GM12878 (cell line): ENCODE results near the gene PLEKHJ1.

Experiments
- ATF2 ChIP-seq: IDR thresholded peaks from 2 replicates; pipeline ENCODE4 v1.6.1; 2012; ENCODE audit warnings: low read length, inconsistent platforms
- BCLAF1 ChIP-seq: fragments of 450-650 bp; IDR thresholded peaks from 2 replicates; pipeline ENCODE4 v1.6.1; 2017; ENCODE audit warnings: antibody characterized with exemption, mild to moderate bottlenecking, moderate library complexity
- CHD2 ChIP-seq: IDR thresholded peaks from 2 replicates; pipeline ENCODE4 v1.6.1; 2011; ENCODE audit warnings: low read depth, low read length, improper control_type of control experiment, borderline replicate concordance
- E2F8 ChIP-seq: fragments of 450-650 bp; IDR thresholded peaks from 2 replicates; pipeline ENCODE4 v1.6.1; 2018; ENCODE audit warnings: mild to moderate bottlenecking, low read depth, moderate library complexity; ENCODE audit not compliant: partially characterized antibody
- EZH2 ChIP-seq: IDR thresholded peaks from 2 replicates; pipeline ENCODE4 v1.6.1; 2012; ENCODE audit warnings: low read depth, mild to moderate bottlenecking, control low read depth, inconsistent platforms, low read length, borderline replicate concordance; ENCODE audit not compliant: control insufficient read depth
- NKRF ChIP-seq: fragments of 450-650 bp; conservative IDR thresholded peaks from 2 replicates; pipeline ENCODE4 v1.6.1; 2017; ENCODE audit warnings: mild to moderate bottlenecking, moderate library complexity
- POLR2A ChIP-seq: IDR thresholded peaks from 2 replicates; pipeline ENCODE4 v1.6.1; 2011; ENCODE audit warnings: low read depth, mild to moderate bottlenecking, low read length
- POLR2AphosphoS5 ChIP-seq: IDR thresholded peaks from 2 replicates; pipeline ENCODE4 v1.6.1; 2011; ENCODE audit warnings: mild to moderate bottlenecking, low read length, inconsistent platforms
- ZSCAN29 ChIP-seq: fragments of 450-650 bp; IDR thresholded peaks from 2 replicates; pipeline ENCODE4 v1.6.1; 2017; ENCODE audit warnings: mild to moderate bottlenecking, moderate library complexity

GRCh38 chr19:2188708-2189385, 47.3 kb downstream of the PLEKHJ1 start:
- no peak for TF ChIP-seq ATF2
- no peak for TF ChIP-seq POLR2A
- TF ChIP-seq E2F8, result no peak
- no peak for TF ChIP-seq NKRF
- TF ChIP-seq BCLAF1, result no peak
- TF ChIP-seq POLR2AphosphoS5, result 0 out of 2 replicates have a peak, but pooled peaks have one; percentile 28
- TF ChIP-seq EZH2, result no peak
- no peak for TF ChIP-seq ZSCAN29
- no peak for TF ChIP-seq CHD2
